Tracheal epithelial cell (primary cell): ENCODE data around the gene TDG. TPM values are rescaled to one million over a fixed set of nuclear protein-coding genes. Genes with fewer than 3 reads are reported as not detected.

ENCODE experiments used
- total RNA-seq: library from RNA; depleted of rRNA; stranded (reverse); fragments of >200 nt; gene quantifications from 2 replicates; pipeline ENCODE4 v1.2.1, GENCODE V29; 2014

Gene TDG
- total RNA-seq: 21.3 and 26.0 TPM in 2 replicates

DNA sequence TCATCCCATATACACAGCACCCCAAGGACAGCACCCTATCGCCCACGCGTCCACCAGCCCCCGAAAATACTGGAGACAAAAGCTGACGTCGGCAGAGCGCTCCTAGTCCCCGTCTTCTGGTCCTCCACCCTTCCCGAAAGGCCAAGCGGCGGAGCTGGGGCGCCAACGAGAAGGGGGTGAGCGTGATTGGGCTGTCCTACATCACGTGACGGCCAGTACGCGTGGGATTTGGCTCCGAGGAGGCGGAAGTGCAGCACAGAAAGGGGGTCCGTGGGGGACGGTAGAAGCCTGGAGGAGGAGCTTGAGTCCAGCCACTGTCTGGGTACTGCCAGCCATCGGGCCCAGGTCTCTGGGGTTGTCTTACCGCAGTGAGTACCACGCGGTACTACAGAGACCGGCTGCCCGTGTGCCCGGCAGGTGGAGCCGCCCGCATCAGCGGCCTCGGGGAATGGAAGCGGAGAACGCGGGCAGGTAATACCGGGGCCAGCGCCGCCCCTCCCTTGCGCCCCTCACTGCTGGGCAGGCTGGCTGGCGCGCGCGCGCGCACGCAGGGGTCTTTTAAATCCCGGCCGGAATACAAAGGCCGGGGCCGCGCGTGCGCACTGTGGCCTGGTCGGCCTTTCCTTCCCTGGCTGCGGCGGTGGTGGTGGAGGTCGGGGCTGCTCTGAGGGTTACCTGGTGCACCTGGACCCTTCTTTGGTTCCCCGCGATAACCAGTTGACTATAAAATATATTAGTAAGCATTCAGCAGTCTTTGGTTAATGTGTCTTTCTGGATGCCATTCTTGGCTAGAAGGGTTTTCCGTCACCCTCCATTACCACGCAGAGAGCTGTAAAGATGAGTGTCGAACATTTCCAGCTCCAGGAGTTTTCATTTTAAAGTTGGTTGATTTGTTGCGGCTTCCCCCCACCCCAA lies at the start of gene TDG:
Gene TDG (plus strand): TSS at position 283 of the 915 bp plus-strand sequence. CDS start 166 bp downstream, at position 449.

DNA sequence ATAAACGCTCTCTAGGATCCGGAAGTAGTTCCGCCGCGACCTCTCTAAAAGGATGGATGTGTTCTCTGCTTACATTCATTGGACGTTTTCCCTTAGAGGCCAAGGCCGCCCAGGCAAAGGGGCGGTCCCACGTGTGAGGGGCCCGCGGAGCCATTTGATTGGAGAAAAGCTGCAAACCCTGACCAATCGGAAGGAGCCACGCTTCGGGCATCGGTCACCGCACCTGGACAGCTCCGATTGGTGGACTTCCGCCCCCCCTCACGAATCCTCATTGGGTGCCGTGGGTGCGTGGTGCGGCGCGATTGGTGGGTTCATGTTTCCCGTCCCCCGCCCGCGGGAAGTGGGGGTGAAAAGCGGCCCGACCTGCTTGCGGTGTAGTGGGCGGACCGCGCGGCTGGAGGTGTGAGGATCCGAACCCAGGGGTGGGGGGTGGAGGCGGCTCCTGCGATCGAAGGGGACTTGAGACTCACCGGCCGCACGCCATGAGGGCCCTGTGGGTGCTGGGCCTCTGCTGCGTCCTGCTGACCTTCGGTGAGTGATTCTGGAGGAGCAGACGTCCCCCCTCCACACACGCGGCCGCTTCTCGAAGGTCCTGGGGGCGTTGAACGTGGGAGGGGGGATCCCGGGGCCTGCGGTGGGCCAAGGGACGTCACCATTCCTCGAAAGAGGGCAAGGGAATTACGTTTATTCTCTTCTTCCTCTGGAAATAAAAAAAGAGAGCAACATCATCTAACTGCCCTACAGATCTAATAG lies 35.5 kb upstream of the TDG start, which contains the start of gene HSP90B1:
Gene HSP90B1 (plus strand): TSS at position 377 of the 753 bp plus-strand sequence. CDS start 106 bp downstream, at position 483.

Other genes starting within 250 kb of the TDG start
- gene NT5DC3, start 124.6 kb upstream of the TDG start, total RNA-seq: 6.6 and 13.7 TPM in 2 replicates
- gene HSP90B1, start 35.5 kb upstream of the TDG start, total RNA-seq: 441 and 645 TPM in 2 replicates
- gene GLT8D2, start 84.3 kb downstream of the TDG start, total RNA-seq: 0.43 and 2.9 TPM in 2 replicates
- 8.2 and 8.5 TPM in 2 replicates for gene HCFC2, start 98.7 kb downstream of the TDG start, total RNA-seq
- 9.2 and 11.9 TPM in 2 replicates for gene NFYB, start 172.3 kb downstream of the TDG start, total RNA-seq
- 133 and 190 TPM in 2 replicates for gene TXNRD1, start 249.9 kb downstream of the TDG start, total RNA-seq